IMR-90 (cell line): ENCODE results near the gene FOCAD.

Experiments used
- BHLHE40 ChIP-seq: fragments of 150-350 bp; IDR thresholded peaks from 2 replicates; pipeline ENCODE4 v1.6.1; 2016; ENCODE audit warnings: mild to moderate bottlenecking, low read depth, low read length
- CEBPB ChIP-seq: IDR thresholded peaks from 2 replicates; pipeline ENCODE4 v1.6.1; 2012; ENCODE audit warnings: low read depth, low read length, improper control_type of control experiment
- CHD1 ChIP-seq: IDR thresholded peaks from 2 replicates; pipeline ENCODE4 v1.6.1; 2012; ENCODE audit warnings: low read depth, low read length, improper control_type of control experiment
- FOS ChIP-seq: fragments of 150-350 bp; IDR thresholded peaks from 2 replicates; pipeline ENCODE4 v1.6.1; 2016; ENCODE audit warnings: low read depth, low read length
- MAZ ChIP-seq: IDR thresholded peaks from 2 replicates; pipeline ENCODE4 v1.6.1; 2012; ENCODE audit warnings: low read depth, mild to moderate bottlenecking, low read length, improper control_type of control experiment, moderate library complexity, borderline replicate concordance
- MXI1 ChIP-seq: IDR thresholded peaks from 2 replicates; pipeline ENCODE4 v1.6.1; 2012; ENCODE audit warnings: low read depth, mild to moderate bottlenecking, low read length, moderate library complexity, borderline replicate concordance
- POLR2A ChIP-seq: IDR thresholded peaks from 2 replicates; pipeline ENCODE4 v1.6.1; 2012; ENCODE audit warnings: mild to moderate bottlenecking, low read depth, low read length
- RCOR1 ChIP-seq: IDR thresholded peaks from 2 replicates; pipeline ENCODE4 v1.6.1; 2012; ENCODE audit warnings: mild to moderate bottlenecking, low read length, improper control_type of control experiment; ENCODE audit not compliant: insufficient replicate concordance
- RFX5 ChIP-seq: IDR thresholded peaks from 2 replicates; pipeline ENCODE4 v1.8.0; 2012; ENCODE audit warnings: low read depth, mild to moderate bottlenecking, low read length, moderate library complexity
- SMC3 ChIP-seq: fragments of 150-350 bp; IDR thresholded peaks from 2 replicates; pipeline ENCODE4 v1.6.1; 2016; ENCODE audit warnings: low read depth, mild to moderate bottlenecking, antibody characterized with exemption, low read length, moderate library complexity
- TF ChIP-seq, protein P1 (sequence below): conservative IDR thresholded peaks from 2 replicates; pipeline ENCODE4 v1.5.1; 2012; ENCODE audit warnings: mild to moderate bottlenecking, low read depth, low read length, improper control_type of control experiment
- TF ChIP-seq, protein P2 (sequence below): fragments of 150-350 bp; IDR thresholded peaks from 2 replicates; pipeline ENCODE4 v1.6.1; 2017; ENCODE audit warnings: mild to moderate bottlenecking, antibody characterized with exemption, low read length, low read depth
- TF ChIP-seq, protein P3 (sequence below): fragments of 150-350 bp; IDR thresholded peaks from 2 replicates; pipeline ENCODE4 v1.6.1; 2016; ENCODE audit warnings: low read depth, mild to moderate bottlenecking, low read length, moderate library complexity, borderline replicate concordance

DNA sequence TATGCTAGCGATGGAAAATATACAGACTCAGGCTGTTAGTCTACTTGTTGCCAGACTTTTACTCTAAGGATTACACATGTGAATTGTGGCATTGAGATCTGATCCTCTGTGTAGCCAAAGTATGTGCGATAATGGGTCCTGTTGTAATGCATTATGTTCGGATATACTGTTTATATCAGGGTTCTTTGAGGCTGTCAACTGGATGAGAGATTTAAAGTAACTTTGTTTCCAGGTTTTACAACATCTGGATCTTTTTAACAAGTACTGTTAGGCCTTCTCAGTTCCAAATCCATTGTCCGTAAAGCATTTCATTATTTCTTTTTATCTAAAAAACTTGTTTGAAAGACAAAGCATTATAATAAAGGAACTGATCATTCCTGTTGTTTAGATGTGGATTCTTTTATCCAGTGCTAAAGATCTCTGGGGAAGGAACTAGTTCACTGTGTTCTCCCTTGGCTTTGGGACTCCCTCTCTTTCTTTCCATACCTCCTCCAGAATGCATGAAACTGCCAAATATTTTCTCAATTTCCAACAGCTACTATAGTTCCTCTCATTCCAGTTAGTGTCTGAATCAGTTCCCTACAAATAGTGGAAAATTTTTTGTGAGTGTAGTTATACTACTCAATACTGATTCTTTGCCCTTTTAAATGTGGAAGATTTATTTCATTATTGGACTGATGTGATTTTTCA lies 278.6 kb downstream of the FOCAD start:
- TF ChIP-seq, protein P1, sequence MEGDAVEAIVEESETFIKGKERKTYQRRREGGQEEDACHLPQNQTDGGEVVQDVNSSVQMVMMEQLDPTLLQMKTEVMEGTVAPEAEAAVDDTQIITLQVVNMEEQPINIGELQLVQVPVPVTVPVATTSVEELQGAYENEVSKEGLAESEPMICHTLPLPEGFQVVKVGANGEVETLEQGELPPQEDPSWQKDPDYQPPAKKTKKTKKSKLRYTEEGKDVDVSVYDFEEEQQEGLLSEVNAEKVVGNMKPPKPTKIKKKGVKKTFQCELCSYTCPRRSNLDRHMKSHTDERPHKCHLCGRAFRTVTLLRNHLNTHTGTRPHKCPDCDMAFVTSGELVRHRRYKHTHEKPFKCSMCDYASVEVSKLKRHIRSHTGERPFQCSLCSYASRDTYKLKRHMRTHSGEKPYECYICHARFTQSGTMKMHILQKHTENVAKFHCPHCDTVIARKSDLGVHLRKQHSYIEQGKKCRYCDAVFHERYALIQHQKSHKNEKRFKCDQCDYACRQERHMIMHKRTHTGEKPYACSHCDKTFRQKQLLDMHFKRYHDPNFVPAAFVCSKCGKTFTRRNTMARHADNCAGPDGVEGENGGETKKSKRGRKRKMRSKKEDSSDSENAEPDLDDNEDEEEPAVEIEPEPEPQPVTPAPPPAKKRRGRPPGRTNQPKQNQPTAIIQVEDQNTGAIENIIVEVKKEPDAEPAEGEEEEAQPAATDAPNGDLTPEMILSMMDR = no peak
- TF ChIP-seq RFX5 (no peak), CHD1 (no peak), POLR2A (no peak), CEBPB (no peak), BHLHE40 (no peak), MAZ (no peak), RCOR1 (no peak), FOS (no peak), SMC3 (no peak), MXI1 (no peak)
- TF ChIP-seq, protein P2, sequence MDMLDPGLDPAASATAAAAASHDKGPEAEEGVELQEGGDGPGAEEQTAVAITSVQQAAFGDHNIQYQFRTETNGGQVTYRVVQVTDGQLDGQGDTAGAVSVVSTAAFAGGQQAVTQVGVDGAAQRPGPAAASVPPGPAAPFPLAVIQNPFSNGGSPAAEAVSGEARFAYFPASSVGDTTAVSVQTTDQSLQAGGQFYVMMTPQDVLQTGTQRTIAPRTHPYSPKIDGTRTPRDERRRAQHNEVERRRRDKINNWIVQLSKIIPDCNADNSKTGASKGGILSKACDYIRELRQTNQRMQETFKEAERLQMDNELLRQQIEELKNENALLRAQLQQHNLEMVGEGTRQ = no peak
- TF ChIP-seq, protein P3, sequence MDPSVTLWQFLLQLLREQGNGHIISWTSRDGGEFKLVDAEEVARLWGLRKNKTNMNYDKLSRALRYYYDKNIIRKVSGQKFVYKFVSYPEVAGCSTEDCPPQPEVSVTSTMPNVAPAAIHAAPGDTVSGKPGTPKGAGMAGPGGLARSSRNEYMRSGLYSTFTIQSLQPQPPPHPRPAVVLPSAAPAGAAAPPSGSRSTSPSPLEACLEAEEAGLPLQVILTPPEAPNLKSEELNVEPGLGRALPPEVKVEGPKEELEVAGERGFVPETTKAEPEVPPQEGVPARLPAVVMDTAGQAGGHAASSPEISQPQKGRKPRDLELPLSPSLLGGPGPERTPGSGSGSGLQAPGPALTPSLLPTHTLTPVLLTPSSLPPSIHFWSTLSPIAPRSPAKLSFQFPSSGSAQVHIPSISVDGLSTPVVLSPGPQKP = no peak
